Measurements from ENCODE around the gene EXOC3L2.
A peak's percentile ranks its signal among the peaks of the same experiment; 100 is the strongest.

The EXOC3L2 gene

DNA sequence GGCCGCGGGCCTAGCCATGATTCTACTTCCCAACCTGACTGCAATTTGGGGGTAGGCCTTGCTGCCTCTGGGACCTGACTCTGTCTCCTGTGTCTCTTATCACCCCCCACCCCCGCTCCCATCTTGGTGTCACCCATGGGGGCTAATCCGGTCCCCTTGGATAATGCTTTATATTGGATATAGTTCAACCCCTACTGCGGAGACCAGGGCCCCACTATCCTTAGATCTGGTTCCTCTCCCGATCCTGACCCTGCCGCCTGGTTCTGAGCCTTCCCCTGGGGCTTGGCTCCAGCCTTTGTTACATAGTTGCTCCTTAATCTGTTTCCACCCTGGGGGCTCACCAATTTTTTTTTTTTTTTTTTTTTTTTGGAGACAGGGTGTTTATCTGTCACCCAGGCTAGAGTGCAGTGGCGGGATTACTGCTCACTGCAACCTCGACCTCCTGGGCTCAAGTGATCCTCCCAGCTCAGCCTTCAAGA lies 65.3 kb downstream of the EXOC3L2 start:
- no peak for DNase-seq (ENCODE audit: low spot score)

DNA sequence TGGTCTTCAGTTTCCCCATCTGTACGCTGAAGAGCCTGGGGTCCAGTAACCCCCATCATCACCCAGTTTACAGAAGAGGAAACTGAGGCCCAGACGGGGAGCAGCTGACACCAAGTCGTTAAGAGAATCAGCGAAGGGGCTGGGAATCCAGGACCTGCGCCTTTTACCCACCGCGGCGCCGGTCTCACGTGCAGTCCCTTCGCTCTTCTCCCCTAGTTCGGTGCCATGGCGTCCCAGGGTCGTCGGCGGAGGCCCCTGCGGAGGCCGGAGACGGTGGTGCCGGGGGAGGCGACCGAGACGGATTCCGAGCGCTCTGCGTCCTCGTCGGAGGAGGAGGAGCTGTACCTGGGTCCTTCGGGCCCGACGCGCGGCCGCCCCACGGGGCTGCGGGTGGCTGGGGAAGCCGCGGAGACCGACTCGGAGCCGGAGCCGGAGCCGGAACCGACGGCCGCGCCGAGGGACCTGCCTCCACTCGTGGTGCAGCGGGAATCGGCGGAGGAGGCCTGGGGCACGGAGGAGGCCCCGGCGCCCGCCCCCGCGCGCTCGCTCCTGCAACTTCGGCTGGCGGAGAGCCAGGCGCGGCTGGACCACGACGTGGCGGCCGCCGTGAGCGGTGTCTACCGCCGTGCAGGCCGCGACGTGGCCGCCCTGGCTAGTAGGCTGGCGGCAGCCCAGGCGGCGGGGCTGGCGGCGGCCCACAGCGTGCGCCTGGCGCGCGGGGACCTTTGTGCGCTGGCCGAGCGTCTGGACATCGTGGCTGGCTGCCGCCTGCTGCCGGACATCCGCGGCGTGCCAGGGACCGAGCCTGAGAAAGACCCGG lies 65.9 kb downstream of the EXOC3L2 start:
- DNase-seq (ENCODE audit: low spot score) = no peak

DNA sequence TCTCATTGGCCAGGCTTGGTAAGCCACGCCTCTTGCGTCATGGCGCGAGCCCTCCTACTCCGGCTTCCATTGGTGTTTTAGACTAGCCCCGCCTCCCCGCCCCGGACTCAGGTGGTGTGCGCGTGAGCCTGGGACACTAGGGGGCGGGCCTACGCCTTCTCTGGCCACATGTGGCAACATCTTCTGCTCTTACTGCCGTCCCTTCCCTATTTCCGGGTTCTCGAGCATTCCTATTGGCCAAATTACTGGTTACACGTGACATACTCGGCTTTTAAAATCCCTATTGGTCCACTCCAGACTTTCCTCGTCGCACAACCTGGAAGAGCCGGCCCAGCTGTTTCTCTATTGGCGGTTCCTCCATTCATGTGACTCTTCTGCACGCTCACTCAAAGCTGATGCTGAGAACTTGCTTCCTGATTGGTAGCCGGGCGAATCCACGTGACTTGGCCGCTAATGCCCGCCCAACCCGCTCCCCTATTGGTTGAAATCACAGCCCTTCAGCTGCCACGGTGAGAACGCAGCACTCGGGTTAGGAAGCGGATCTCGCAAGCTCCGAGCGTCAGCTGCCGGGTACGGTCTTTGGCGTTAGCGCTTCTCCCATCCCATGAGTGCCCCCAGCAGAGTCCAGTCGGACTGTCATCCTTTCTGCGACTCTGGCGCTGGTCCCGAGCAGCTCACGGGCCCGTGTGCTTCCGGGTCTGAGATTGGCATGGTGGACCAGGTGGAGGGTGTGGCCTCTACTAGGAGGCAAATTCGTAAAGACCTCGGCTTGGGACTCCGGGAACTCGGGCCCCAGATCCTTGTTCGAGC lies 66.7 kb downstream of the EXOC3L2 start, which contains the start of gene BLOC1S3:
BLOC1S3 (plus strand) TSS at position 523 of the 810 bp plus-strand sequence. CDS start 513 bp downstream, outside the sequence.
- DNase-seq (ENCODE audit: low spot score) = peak; percentile 100

DNA sequence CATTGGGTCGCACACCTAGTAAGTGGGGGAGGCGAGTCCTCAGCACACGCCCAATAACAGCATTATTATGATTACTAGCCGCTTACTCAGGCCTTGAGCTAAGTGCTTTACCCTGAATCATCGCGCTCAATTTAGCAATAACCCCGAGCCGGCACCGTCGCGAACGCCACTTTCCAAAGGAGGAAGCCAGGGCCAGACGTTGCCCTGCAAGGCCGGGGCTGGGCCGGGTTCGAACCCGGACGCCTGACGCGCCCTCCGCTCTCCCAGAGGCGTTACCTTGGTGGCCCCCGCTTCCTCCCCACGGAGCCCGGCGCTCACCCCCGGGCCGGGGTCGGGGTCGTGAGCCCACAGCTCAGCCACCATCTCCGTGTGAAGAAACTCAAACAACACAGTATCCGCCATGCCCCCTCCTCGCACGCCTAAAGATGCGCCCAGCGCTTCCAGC lies 67.4 kb downstream of the EXOC3L2 start, which contains the start of gene TRAPPC6A:
TRAPPC6A (minus strand) TSS at position 421 of the 445 bp plus-strand sequence; CDS start at position 402, 19 bp downstream.
- DNase-seq (ENCODE audit: low spot score) = peak; percentile 30

DNA sequence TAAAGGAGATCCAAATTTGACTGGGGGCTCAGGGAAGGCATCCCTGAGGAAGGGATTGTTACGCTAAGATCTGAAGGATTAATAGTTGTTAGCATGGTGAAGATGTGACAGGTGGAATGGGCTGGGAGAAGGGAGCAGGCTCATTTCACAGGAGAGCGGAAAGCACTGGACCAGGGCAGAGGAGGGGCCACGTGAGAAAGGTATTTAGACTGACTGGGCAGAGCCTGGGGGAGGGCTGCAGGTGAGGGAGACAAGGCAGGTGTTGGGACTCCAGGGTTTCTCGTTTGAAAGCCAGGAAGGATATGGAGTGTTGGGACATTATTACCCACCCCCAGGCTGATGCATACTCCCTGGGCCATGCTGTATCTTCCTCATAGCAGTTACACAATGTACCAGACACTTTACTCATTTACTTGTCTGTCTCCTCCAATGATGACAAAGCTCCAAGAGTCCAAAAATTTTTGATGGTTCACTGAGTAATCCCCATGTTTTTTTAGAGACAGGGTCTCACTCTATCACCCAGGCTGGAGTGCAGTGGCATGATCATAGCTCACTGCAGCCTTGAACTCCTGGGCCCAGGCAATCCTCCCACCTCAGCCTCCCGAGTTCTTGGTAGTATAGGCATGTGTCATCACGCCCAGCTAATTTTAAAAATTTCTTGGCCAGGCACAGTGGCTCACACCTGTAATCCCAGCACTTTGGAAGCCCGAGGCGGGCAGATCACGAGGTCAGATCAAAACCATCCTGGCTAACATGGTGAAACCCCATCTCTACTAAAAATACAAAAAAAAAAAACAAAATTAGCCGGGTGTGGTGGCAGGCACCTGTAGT lies 69.5 kb downstream of the EXOC3L2 start:
- no peak for DNase-seq (ENCODE audit: low spot score)

DNA sequence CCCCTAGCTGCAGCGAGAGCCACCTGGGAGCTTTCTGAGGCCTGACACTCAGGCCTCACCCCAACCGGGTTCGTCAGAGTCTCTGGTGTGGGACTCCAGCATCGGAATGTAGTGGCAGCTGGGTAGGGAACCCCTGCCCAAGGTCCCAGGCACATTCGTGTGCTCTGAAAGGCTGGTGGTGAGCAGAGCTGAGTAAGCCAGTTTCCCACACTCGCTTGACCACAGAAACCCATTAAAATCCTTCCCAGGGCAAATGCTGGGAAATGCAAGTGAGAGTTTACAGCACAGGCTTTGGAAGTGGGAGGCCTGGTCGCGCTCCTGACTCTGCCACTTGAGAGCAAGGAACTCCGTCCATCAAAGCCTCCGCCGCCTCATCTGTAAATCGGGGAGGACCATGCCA lies 71.4 kb downstream of the EXOC3L2 start:
- DNase-seq (ENCODE audit: low spot score) = no peak

DNA sequence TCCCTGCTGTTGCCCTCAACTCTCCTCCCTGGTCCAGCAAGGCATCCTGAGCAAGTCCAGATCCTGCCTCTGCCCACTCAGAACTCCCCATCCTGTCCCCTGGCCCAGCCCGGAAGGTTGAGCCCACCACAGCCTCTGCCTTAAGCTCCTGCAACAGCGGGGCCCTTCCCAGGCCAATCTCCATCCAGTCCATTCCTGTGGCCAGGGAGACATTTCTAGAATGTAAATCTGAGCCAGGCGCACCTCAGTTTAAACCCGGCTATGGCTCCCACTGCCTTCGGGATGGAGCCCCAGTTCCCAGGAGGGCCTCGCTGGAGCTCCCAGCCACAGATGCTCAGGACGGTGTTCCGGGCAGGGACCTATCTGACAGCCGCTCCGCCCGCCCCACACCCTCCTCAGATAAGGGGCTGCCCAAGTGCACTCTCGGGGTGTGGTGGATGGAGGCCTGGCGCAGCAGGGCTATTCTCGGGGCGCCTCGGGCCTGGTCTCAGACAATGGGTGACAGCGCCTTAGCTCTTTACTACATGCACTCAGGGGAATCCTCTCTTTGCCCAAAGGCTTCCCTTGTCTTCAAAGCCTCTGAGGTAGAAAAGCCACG lies 72.5 kb downstream of the EXOC3L2 start:
- no peak for DNase-seq (ENCODE audit: low spot score)

DNA sequence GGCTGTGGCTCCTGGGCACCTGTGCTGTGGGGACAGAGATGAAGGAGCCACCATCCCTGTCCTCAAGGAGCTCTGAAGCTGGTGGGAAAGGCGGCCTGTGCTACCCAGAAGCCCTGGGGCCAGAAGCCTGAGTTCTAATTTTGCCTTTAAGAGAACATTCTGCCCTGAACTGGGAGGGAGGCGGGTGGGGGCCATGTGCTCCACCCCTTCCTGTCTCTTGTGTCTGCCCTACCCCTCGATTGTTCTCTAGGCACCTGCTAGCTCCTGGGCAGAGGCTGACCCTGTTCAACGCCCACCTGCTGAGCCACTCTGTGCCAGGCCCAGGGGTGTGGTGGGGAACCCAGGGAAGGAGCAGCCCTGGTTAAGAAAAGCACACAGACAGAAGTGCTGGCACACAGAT lies 73.0 kb downstream of the EXOC3L2 start:
- no peak for DNase-seq (ENCODE audit: low spot score)

DNA sequence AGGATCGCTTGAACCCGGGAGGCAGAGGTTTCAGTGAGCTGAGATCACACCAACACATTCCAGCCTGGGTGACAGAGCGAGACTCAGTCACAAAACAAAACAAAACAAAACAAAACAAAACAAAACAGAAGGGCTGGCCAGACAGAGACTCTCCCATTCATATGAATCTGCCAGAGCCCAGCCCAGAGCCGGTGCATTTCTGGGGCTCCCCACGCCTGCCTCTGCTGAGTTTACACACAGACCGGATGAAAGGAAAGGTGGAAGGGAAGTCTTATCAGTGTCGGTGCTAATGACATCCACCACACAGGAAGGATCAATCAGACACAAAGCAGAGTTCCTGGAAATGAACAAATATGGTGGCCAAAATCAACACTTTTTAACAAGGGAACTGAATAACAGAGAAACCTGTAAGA lies 74.0 kb downstream of the EXOC3L2 start:
- DNase-seq (ENCODE audit: low spot score) = no peak

DNA sequence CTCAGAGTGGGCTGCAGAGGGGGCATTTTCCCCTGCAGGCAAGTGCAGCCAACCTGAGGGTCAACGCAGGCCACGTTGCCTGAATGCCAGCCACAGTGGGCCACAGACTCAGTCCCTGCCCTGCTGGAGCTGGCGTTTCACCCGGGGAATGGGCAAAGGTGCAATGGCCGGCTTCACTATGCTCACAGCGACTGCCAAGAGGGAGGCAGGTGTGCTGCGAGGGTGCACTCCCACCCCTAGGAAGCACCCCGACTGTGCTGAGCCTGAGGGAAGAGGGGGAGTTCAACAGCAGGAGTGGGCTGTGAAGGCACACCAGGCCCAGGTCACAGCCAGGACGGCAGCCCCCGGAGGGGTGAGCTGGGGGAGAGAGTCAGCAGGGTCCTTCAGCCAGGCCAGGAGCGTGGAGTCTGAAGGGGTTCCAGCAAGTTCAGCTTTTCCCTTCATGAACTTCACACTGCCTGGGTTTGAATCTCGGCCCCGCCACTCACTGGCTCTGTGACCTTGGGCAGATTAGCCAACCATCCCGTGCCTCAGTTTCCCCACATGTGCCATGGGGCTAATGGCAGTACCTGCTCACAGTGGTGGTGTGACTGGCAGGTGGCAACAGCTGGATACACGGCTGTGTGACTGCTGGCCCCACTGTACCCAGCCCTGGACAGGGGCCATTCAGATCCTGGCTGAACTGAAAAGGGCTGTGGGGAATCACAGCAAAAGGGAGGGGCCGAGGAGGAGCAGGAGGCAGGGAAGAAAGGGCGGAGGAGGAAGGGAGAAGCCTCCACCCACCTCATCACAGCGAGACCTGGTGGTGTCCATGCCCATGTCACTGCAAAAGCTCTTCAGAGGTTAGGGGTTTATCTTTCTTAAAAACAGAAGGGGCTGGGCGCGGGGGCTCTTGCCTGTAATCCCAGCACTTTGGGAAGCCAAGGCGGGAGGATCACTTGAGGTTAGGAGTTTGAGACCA lies 74.8 kb downstream of the EXOC3L2 start:
- DNase-seq (ENCODE audit: low spot score) = no peak

DNA sequence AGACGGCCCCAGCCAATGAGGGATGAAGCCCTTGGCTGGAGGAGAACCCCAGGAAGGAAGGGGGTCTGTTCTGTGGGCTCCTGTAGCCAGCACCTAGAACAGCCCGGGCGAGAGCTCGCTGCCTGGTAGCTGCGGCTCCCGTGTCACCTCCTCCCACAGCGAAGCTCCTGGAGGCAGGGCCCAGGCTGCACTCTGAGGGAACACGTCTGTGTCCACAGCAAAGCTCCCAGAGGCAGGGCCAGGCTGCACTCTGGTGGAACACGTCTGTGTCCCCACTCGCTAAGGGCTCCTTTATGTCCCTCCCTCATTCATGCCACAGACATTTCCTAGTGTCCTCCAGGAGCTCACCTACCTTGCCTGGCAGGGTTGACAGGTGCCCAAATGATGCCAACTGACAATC lies 75.6 kb downstream of the EXOC3L2 start:
- DNase-seq (ENCODE audit: low spot score) = no peak

DNA sequence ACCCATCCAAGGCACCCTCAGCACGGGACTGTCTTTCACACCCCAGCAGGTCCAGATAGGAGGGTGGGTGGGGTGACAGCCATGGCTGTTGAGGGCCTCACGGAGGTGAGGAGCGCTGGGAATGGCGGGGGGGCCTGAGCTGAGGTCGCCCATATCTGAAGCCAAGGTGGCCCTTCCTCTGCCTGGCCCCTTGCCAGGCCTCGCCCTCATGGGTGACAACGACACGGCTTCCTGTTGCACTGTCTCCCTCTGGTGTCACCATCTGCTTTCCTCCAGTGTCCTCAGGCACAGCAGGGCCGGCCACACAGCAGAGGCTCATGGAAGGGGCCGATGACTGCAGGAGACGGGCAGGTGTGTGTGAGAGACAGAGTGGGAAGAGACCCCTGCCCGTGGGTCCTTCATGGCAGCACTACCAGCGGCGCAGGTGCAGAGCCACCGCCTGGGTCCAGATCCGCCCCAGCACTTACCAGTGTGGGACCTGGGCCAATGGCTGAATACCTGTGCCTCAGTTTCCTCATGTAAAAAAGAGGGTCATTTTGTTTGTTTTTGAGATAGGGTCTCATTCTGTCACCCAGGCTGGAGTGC lies 76.3 kb downstream of the EXOC3L2 start:
- no peak for DNase-seq (ENCODE audit: low spot score)

DNA sequence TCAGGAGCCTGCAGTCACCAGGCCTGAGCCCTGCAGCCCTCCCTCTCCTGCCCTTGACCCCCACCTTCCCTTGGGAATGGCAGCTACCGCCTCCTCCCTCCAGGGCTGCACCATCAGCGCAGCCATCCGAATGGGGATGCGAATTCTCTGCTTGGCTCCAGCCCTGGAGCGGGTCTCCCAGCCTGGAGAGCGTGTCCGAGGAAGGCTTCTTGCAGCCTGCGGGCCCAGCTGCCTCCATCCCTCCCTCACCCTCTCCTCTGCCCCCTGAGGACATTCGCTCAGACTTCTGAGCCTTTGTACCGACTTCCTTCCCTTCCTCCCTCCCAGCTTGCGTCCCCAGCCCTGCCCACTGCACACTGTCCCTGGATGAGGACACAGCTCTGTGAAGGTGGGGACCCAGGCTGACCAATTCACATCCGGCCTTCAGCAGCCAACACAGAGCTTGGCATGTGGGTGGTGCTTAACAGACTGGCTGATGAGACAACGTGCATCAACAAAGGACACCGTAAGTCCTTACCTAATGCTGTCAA lies 78.4 kb downstream of the EXOC3L2 start:
- no peak for DNase-seq (ENCODE audit: low spot score)

DNA sequence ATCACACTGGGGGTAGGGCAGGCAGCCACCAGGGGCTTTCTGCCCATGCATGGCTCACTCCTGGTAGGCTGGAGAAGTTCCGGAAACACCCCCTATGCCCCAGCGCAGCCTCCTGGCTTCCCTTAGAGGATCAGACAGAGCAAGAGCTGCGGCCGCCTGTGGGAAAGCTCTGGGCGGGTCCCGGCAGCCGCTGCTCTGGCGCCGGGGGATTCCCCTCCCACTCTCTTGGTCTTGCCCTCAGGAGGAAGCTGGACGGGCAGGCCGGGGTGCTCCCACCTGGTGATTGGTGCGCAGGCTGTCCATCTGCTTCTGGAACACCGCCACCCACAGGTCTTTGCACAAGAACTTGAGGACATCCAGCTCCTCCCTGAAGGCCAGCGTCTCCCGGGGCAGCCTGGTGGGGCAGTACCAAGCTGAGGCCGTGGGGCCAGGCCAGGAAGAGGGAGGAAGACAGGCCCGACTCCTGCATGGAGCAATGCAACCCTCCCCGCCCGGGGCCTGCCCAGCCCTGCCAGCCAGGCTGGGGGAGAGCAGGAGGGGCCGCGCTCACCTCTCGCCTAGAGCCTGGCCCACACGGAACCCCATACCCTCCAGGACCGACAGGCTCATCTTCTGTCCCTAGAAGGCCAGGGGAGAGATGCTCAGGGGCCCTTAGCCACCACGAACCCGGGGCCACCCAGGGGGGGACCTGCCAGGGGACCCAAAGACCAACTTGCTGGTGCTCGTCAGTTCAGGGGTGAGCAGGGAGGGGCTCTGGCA lies 80.5 kb downstream of the EXOC3L2 start:
- DNase-seq (ENCODE audit: low spot score) = no peak

DNA sequence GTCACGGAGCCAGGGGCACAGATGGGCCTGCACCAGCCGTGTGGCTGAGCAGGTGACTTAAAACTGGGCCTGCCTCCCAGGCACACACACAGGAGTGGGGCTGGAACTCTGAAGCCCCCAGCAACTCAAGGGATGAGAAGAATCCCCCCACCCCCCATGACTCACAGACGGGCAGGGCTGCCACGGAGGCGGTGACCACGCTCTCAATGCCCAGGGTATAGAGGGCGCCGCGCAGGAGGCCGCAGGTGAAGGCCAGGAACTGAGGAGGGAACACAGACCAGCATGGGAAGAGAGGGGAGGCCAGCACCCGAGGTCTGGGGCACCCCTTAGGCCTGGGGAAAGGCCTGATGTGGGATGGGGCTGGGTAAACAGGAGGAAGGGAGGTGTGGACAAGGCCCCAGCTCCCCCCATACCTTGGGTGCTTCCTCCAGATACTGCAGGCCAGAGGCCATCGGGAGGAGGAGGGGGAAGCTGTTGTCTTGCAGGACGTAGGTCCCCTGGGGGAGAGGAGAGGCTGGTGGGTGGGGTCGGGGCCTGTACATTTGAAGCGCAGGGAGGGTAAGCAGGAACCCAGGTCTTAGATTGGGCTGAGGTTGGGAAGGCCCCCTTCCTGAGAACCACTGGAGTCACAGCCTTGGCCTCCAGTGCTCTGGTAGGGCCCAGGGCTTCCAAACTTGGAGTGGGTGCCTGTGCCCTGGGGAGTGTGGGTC lies 81.3 kb downstream of the EXOC3L2 start:
- no peak for DNase-seq (ENCODE audit: low spot score)

DNA sequence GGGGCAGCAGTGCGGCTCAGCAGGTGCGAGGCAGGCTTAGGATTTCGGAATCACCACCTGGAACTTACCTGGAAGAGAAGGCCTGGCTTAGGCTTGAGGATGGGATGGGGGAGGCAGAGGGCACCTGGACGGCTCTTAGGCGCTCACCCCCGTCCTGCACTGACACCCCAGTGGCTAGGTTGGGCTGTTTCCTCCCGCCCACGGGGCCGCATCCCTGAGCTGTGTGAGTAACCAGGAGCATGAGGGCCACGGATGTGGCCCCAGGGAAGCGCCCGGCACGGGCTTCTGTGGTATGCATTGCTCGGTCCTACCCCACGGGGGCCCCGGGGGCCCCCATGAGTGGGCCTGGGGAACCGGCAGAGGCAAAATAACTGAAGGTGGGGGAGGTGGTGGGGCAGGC lies 82.1 kb downstream of the EXOC3L2 start:
- no peak for DNase-seq (ENCODE audit: low spot score)

DNA sequence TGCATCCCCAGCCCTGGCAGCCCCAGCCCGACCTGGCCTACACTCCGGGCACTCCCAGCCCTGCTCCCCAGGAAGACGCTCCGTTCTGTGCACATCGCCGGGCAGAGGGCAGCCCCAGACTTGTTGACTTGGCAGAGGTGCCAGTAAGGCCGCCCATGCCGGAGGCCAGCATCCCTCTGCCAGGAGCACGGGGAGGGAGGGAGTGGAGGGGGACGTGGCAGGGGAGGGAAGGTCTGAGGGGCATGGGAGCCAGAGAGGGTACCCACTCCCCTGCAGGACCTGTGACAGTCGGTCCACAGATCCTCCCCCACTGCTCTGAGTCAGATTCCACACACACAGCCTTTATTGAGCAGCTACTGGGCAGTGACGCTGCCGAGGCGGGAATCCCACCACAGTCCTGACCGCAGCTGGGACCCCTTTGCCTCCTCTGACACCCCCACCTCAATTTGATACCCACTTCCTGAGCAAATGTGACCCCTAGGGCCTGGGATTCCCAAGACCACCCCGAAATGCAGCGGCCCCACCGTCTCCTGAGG lies 82.5 kb downstream of the EXOC3L2 start:
- no peak for DNase-seq (ENCODE audit: low spot score)
